Gastroesophageal sphincter (tissue), 4 donors: ENCODE measurements around the gene PCP2. TPM values are rescaled to one million over a fixed set of nuclear protein-coding genes. Genes with fewer than 3 reads are reported as not detected.

Experiments
- ATAC-seq: fragments of 150-250 bp; one replicate; pipeline ENCODE4 v1.9.1; 2016; ENCODE audit warnings: mild to moderate bottlenecking, moderate library complexity
- H3K27ac ChIP-seq, 4 donors: fragments of 200-600 bp; sonication (generic) in 3 of 4; 1 replicate in 3 of 4; 2 replicates in 1 of 4; pipeline ENCODE4 v1.5.1; 2016 to 2019
- H3K27me3 ChIP-seq: fragments of 200-600 bp; sonication (generic); one replicate; pipeline ENCODE4 v1.5.1; 2019
- H3K36me3 ChIP-seq, 2 donors: fragments of 200-600 bp; sonication (generic); one replicate each; pipeline ENCODE4 v1.5.1; 2019; ENCODE audit warnings: control low read depth in 1 of 2
- H3K4me1 ChIP-seq, 3 donors: fragments of 200-600 bp; sonication (generic); 1 replicate in 2 of 3; 2 replicates in 1 of 3; pipeline ENCODE4 v1.5.1; 2016 to 2019; ENCODE audit warnings: control low read depth in 2 of 3
- H3K4me3 ChIP-seq, 2 donors: fragments of 200-600 bp; sonication (generic); one replicate each; pipeline ENCODE4 v1.5.1; 2019; ENCODE audit warnings: mild to moderate bottlenecking in 1 of 2, moderate library complexity in 1 of 2
- H3K9me3 ChIP-seq, 3 donors: fragments of 200-600 bp; sonication (generic); one replicate each; pipeline ENCODE4 v1.5.1; 2017 to 2019; ENCODE audit warnings: control low read depth in 2 of 3
- CTCF ChIP-seq, 4 experiments: fragments of 200-600 bp in 2 of 4; fragments of 450-650 bp in 2 of 4; sonication (generic) in 1 of 4; IDR thresholded peaks; one replicate each; pipeline ENCODE4 v1.5.1; 2017 to 2019; ENCODE audit warnings: antibody characterized with exemption in 4 of 4, mild to moderate bottlenecking in 2 of 4, moderate library complexity in 2 of 4
- EP300 ChIP-seq: sonication (generic); formaldehyde crosslinking; IDR thresholded peaks from one replicate; pipeline ENCODE4 v1.6.1; 2017; ENCODE audit warnings: antibody characterized with exemption, mild to moderate bottlenecking
- POLR2A ChIP-seq, 2 donors: fragments of 450-650 bp; IDR thresholded peaks; one replicate each; pipeline ENCODE4 v1.6.1; 2017; ENCODE audit warnings: antibody characterized with exemption in 2 of 2, mild to moderate bottlenecking in 2 of 2, moderate library complexity in 1 of 2
- POLR2AphosphoS5 ChIP-seq: sonication (generic); formaldehyde crosslinking; IDR thresholded peaks from one replicate; pipeline ENCODE4 v1.6.1; 2017; ENCODE audit warnings: antibody characterized with exemption
- WGBS, 2 donors: methylation state at CpG; one replicate each; pipeline ENCODE4 v1.1.5; 2018; ENCODE audit warnings: low coverage in 1 of 2; 5-methylcytosine and 5-hydroxymethylcytosine counted together
- total RNA-seq, 4 donors: library from RNA; depleted of rRNA; stranded (reverse); fragments of >200 nt; gene quantifications; one replicate each; pipeline ENCODE4 v1.1.0, GENCODE V29; 2016

Gene PCP2
- total RNA-seq: not detected

DNA sequence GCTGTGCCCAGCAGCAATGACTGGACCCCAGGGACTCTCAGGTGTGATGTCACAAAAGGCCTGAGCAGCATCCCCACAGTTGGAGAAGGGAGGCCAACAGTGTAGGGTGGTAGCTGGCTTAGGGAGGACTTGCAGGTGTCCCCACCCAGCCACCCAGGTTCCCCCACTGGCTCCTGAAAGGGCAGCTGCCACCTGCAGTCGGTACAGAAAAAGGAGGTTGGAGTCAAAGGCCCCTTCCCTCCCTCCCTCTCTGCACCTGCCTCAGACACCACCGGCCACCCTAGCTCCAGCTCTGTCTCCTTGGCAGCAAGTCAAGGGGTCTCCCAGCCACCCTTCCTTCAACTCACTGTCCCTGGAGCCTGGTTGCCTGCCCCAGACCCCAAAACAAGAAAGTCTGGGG lies at the start of gene PCP2:
PCP2 (minus strand) TSS at position 22 of the 400 bp plus-strand sequence. CDS start 262 bp downstream, outside the sequence.
- Histone ChIP-seq H3K27ac (no peak within 1 kb of the TSS), H3K4me1 (peaks cover 0 to 33% (median 17%) of the 10 kb centered on the region in 3 donors), H3K9me3 (no peaks in the 10 kb centered on the region), H3K36me3 (peaks cover 0 to 13% of the 10 kb centered on the region in 2 donors), H3K27me3 (peaks cover 38% of the 10 kb centered on the region), H3K4me3 (no peak within 1 kb of the TSS)
- TF ChIP-seq CTCF (IDR thresholded peaks at IDR 0.05): no peak
- TF ChIP-seq EP300: no peak
- TF ChIP-seq POLR2A (IDR thresholded peaks at IDR 0.05): no peak
- TF ChIP-seq POLR2AphosphoS5: no peak
- no peak for ATAC-seq
- WGBS, 2 donors: 29 to 60% methylated on average over 1 of the region's 2 CpGs

- peak overlapping the region in 1 of 2 donors; percentile 99 for H3K4me3 ChIP-seq
- peaks cover 28% of the 10 kb centered on the region for H3K27me3 ChIP-seq
- peaks cover 0 to 34% of the 10 kb centered on the region in 2 donors for H3K36me3 ChIP-seq
- TF ChIP-seq EP300 (no peak), CTCF (IDR thresholded peaks at IDR 0.05) (no peak), POLR2AphosphoS5 (no peak), POLR2A (IDR thresholded peaks at IDR 0.05) (no peak)
- ATAC-seq: no peak
- 0 to 95% methylated on average over 1 to 12 of the region's 74 CpGs for WGBS, 2 donors
- no peaks in the 10 kb centered on the region for H3K9me3 ChIP-seq
- H3K4me1 ChIP-seq: peaks cover 0 to 26% (median 8%) of the 10 kb centered on the region in 3 donors
- H3K27ac ChIP-seq: peak overlapping the region in 2 of 4 donors; percentile 85 to 92
Measured at GRCh38 chr19:7682175-7682855, 48.8 kb upstream of the PCP2 start.

DNA sequence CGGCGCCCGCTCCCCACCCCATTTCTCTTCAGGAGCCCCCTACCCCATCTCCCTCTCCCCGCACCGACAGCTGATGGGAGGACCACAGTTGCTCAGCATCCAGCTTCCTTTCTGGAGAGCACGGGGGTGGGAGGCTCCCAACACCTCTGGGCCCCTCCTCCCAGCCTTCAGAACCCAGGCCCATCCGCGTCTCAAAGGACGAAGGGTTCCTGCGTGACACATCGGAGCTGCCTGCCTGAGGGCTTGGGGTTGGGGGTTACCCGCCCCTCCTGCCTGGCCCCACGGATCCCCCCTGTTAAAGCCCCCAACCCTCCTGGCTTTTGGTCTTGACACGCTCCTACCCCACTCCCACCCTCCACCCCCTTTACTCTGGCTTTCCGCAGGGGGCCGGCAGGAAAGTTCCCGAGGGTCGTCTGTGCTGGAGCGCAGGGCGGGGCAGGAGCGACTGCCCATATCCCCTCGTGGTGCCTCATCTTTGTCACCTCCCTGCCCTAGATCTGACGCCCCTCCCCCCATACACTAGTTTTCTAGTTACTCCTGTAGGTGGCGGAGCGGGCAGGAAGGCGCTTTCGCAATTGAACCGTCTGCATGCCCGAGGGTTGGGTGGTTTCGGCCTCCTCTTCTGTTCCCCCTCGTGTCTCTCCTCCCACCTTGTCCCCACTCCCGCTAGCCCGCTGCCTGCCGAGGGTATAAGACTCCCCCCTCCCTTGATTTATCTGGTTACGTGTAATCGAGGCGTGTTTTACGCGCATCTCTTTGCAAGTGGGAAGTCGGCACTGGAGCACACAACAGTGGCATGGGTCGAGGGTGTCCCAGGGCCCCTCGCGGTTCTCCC lies 48.0 kb upstream of the PCP2 start:
- Histone ChIP-seq H3K27me3 (peaks cover 36% of the 10 kb centered on the region), H3K4me1 (peaks cover 0 to 26% (median 8%) of the 10 kb centered on the region in 3 donors), H3K4me3 (peak overlapping the region; percentile 92 to 99), H3K36me3 (peaks cover 0 to 34% of the 10 kb centered on the region in 2 donors), H3K27ac (peak overlapping the region; percentile 62 to 92 (median 84)), H3K9me3 (no peaks in the 10 kb centered on the region)
- TF ChIP-seq CTCF (IDR thresholded peaks at IDR 0.05) (peak in 3 of 4 experiments; percentile 52 to 67 (median 61)), POLR2AphosphoS5 (no peak)
- peak; percentile 66 for ATAC-seq
- WGBS, 2 donors: 0 to 9% methylated on average over 5 to 29 of the region's 43 CpGs

DNA sequence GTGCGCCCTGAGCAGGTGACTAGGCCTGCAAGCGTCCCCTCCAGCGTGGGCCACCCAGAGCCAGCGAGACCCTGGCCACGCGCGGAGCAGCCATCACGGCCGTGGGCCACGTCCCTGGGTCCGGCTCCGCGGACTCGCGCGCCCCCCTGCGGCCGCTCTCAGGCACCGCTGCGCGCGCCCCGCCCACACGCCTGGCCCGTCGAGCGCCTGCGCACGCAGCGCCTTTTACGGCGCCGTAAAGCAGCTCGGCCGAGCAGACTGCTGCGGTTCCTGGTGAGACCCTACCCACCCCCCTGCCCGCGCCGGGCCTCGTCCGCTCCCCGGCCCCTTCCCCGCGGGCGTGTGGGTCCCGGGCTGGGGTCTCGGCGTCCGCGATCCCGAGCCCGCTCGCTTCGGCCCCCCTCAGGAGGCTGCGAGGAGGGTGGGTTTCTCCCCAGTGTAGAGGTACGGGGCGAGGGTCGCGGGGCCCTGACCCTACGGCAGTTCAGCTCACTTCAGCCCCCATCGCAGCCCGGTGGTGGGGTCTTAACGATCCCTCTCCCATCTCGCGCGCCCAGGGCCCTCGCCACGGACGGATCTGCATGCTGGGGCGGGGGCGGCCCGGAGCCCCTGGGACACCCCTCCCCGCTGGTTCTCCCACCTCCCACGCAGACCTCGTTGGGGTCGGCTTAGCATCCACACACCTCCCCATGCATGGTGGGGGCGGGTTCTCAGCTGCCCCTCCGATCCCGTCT lies 47.3 kb upstream of the PCP2 start, which contains the start of gene TRAPPC5:
TRAPPC5 (plus strand) TSS at position 228 of the 734 bp plus-strand sequence. CDS start 1,421 bp downstream, outside the sequence.
- no peaks in the 10 kb centered on the region for H3K9me3 ChIP-seq
- WGBS, 2 donors: 0% methylated on average over 1 of the region's 79 CpGs; no CpG with 5 or more reads in 1 of the 2 donors
- TF ChIP-seq POLR2AphosphoS5 (peak; percentile 39), EP300 (no peak), POLR2A (IDR thresholded peaks at IDR 0.05) (peak; percentile 29 to 48), CTCF (IDR thresholded peaks at IDR 0.05) (peak in 3 of 4 experiments; percentile 94 to 100 (median 96))
- peaks cover 0 to 26% (median 8%) of the 10 kb centered on the region in 3 donors for H3K4me1 ChIP-seq
- H3K36me3 ChIP-seq: peaks cover 0 to 34% of the 10 kb centered on the region in 2 donors
- ATAC-seq: peak; percentile 89
- peaks cover 44% of the 10 kb centered on the region for H3K27me3 ChIP-seq
- peak within 1 kb of the TSS; percentile 92 to 99 for H3K4me3 ChIP-seq
- peak within 1 kb of the TSS; percentile 62 to 92 (median 84) for H3K27ac ChIP-seq
